ENCODE data around the gene VPS35L. TPM values are rescaled to one million over a fixed set of nuclear protein-coding genes. Genes with fewer than 3 reads are reported as not detected.

VPS35L gene
- total RNA-seq, 1 donor from 2014 or later: 51.9 TPM

DNA sequence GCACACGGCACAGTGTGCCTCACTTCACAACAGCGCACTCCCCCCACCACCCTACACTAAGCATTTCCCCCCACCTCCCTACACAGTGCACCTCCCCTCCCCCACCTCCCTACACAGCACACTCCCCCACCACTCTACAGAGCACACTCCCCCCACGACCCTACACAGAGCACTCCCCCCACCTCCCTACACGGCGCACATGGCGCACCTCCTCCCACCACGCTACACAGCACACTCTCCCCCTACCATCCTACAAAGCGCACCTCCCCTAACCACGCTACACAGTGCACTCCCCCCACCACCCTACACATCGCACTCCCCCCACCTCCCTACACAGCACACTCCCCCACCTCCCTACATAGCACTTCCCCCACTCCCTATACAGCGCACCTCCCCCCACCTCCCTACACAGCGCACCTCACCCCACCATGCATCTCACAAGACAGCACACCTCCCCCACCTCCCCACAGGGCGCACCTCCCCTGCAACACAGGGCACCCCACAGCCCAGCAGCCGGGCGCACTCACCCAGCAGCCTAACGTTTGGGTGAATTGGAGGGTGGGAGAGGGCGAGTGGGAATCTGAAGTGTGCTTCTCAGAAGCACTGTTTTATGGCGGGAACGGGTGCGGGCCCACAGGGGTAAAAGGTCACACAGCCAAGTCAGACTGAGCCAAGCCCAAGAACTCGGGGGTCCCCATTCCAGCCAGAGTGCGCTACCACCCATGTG is 152.2 kb downstream of the VPS35L start:
- ATAC-seq (no peak), DNase-seq (peak; percentile 51)
- peaks cover 29% of the 10 kb centered on the region for H3K36me3 ChIP-seq
- H3K9me3 ChIP-seq: no peaks in the 10 kb centered on the region
- H3K4me1 ChIP-seq: peaks cover 19% of the 10 kb centered on the region
- intact Hi-C loops (cut with DNase I): no loop called here
- no peaks in the 10 kb centered on the region for H3K27me3 ChIP-seq
- no peak overlapping the region for H3K4me3 ChIP-seq
- TF ChIP-seq, protein P1, sequence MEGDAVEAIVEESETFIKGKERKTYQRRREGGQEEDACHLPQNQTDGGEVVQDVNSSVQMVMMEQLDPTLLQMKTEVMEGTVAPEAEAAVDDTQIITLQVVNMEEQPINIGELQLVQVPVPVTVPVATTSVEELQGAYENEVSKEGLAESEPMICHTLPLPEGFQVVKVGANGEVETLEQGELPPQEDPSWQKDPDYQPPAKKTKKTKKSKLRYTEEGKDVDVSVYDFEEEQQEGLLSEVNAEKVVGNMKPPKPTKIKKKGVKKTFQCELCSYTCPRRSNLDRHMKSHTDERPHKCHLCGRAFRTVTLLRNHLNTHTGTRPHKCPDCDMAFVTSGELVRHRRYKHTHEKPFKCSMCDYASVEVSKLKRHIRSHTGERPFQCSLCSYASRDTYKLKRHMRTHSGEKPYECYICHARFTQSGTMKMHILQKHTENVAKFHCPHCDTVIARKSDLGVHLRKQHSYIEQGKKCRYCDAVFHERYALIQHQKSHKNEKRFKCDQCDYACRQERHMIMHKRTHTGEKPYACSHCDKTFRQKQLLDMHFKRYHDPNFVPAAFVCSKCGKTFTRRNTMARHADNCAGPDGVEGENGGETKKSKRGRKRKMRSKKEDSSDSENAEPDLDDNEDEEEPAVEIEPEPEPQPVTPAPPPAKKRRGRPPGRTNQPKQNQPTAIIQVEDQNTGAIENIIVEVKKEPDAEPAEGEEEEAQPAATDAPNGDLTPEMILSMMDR (IDR thresholded peaks at IDR 0.05): no peak
- H3K27ac ChIP-seq: no peak overlapping the region

DNA sequence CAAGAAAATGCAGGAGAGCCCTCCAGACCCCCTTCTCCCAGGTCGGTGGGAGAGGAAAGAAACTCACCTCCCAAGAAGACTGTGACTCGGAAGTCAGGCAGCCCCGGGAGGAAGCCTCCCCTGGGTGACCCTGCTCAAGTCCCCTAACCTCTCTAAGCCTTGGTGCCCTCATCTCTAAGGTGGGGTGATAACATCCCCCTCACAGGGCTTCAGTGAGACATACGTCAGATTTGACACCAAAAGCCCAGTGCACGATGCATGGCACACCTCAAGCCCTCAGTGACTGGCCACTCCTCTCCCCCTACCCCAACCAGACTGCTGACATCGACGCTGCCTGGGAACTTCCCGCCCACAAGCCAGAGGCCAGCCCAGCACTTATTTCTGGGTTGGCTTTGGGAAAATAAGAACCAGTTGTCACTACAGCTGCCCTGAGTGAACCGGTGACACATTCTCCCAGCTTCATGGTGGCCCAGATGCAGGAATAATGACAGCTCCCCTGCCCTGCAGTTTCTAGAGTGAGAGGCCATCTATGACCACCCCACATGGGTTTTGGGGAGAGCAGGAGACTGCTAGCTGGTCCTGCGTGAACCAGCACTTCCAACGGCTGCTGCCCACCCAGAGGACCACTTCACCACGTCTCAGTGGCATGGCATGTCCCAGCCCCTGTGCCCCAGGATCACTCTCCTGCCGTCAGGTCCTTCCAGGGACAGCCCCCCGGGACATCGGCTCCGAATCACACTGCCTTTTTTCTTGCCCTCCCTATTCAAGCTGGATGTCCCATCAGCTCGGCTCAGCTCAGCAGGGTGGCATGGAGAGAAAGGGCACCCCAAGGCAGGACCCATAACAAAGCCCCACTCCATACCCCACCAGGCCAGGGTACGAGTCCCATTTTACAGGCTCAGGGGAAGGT is 153.0 kb downstream of the VPS35L start:
- no peak for ATAC-seq
- intact Hi-C loops (cut with DNase I): no loop called here
- Histone ChIP-seq H3K4me3 (no peak overlapping the region), H3K27me3 (no peaks in the 10 kb centered on the region), H3K9me3 (no peaks in the 10 kb centered on the region), H3K27ac (no peak overlapping the region), H3K4me1 (peaks cover 19% of the 10 kb centered on the region), H3K36me3 (peaks cover 29% of the 10 kb centered on the region)
- DNase-seq: peak; percentile 41
- TF ChIP-seq, protein P1 (IDR thresholded peaks at IDR 0.05): no peak

- Histone ChIP-seq H3K27ac (peak overlapping the region; percentile 60), H3K4me1 (peaks cover 11% of the 10 kb centered on the region), H3K4me3 (no peak overlapping the region), H3K36me3 (peaks cover 38% of the 10 kb centered on the region), H3K9me3 (no peaks in the 10 kb centered on the region), H3K27me3 (no peaks in the 10 kb centered on the region)
- DNase-seq: no peak
- TF ChIP-seq, protein P1 (IDR thresholded peaks at IDR 0.05): no peak
- no peak for ATAC-seq
- intact Hi-C loops (cut with DNase I): no loop called here
Measured at GRCh38 chr16:19709381-19710136, 154.1 kb downstream of the VPS35L start.

DNA sequence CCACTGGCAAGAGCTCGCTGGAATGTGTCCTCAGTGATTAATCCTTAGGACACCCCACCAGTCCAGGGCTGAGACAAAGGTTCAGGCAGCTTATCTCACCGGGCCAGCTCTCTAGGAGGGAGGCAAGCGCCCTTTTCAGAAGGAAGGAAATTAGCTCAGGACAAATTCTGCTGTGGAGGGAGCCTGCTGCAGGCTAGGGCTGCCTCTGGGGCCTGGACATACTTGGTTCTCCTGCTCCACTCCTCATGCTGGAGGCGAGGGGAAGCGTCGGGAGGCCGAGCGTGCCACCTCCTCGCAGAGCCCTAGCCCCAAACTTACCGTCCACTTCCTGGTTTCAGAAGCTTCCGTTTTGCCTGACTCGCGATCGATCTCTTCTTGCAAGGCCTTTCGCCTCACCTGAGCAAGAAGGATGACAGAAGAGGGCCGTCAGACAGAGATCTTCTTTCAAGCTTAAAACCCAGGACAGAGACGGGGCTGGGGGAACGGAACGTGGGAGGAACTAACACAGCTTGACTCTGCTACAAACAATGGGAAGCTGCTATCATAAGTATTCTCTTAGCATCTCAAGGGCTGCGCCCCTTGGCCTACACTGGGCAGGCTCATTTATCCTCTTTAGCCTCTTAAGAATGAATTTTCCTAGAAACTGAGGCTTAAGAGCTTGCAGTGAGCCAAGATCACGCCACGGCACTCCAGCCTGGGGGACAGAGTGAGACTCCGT is 154.8 kb downstream of the VPS35L start:
- Histone ChIP-seq H3K9me3 (no peaks in the 10 kb centered on the region), H3K36me3 (peaks cover 33% of the 10 kb centered on the region), H3K27ac (peak overlapping the region; percentile 60), H3K27me3 (no peaks in the 10 kb centered on the region), H3K4me1 (peaks cover 3% of the 10 kb centered on the region), H3K4me3 (no peak overlapping the region)
- intact Hi-C loops (cut with DNase I): no loop called here
- TF ChIP-seq, protein P1 (IDR thresholded peaks at IDR 0.05): no peak
- peak; percentile 3 for ATAC-seq
- DNase-seq: no peak

GRCh38 chr16:19710991-19711545 is 155.6 kb downstream of the VPS35L start:
- intact Hi-C loops (cut with DNase I): no loop called here
- Histone ChIP-seq H3K4me1 (peaks cover 3% of the 10 kb centered on the region), H3K4me3 (no peak overlapping the region), H3K27me3 (no peaks in the 10 kb centered on the region), H3K36me3 (peaks cover 26% of the 10 kb centered on the region), H3K27ac (no peak overlapping the region), H3K9me3 (no peaks in the 10 kb centered on the region)
- TF ChIP-seq, protein P1 (IDR thresholded peaks at IDR 0.05): no peak
- no peak for DNase-seq
- ATAC-seq: no peak

All from upper lobe of right lung (tissue), 1 donor.